ENCODE data around the gene ZBTB16. TPM values are rescaled to one million over a fixed set of nuclear protein-coding genes. Genes with fewer than 3 reads are reported as not detected.

The ZBTB16 gene
- polyA plus RNA-seq, 1 donor from 2014 or later, result 0.45 TPM

- no peak overlapping the region for H3K9ac ChIP-seq (ENCODE audit: low read length)
- H3F3A ChIP-seq (ENCODE audit: insufficient read depth, low read length, poor library complexity, severe bottlenecking), result no peaks in the 10 kb centered on the region
- H3K4me2 ChIP-seq (ENCODE audit: low read length), result no peak overlapping the region
- no peak overlapping the region for H2AFZ ChIP-seq (ENCODE audit: low read depth, low read length)
- H3K9me2 ChIP-seq (ENCODE audit: insufficient read depth, low read length), result no peaks in the 10 kb centered on the region
- TF ChIP-seq MXI1 (conservative IDR thresholded peaks at IDR 0.05; ENCODE audit: poor library complexity, severe bottlenecking) (no peak), RAD21 (conservative IDR thresholded peaks at IDR 0.05) (no peak), EZH2 (IDR thresholded peaks at IDR 0.05; ENCODE audit: borderline replicate concordance, insufficient read depth, low read length, poor library complexity, severe bottlenecking) (no peak), TAF1 (IDR thresholded peaks at IDR 0.05; ENCODE audit: low read depth) (no peak)
- H4K20me1 ChIP-seq (ENCODE audit: insufficient read depth), result no peaks in the 10 kb centered on the region
- H3K27ac ChIP-seq (ENCODE audit: low read length), result no peak overlapping the region
- no peak overlapping the region for H3K4me3 ChIP-seq (ENCODE audit: low read length)
- no peaks in the 10 kb centered on the region for H3K36me3 ChIP-seq (ENCODE audit: insufficient read depth, low read length)
- no peaks in the 10 kb centered on the region for H3K27me3 ChIP-seq (ENCODE audit: insufficient read depth, low read depth, low read length)
- H3K79me2 ChIP-seq (replicated peaks; ENCODE audit: insufficient read depth, low read length), result no peaks in the 10 kb centered on the region
- no peaks in the 10 kb centered on the region for H3K9me3 ChIP-seq (ENCODE audit: low read length)
Observed at GRCh38 chr11:114215871-114216795, 156.6 kb downstream of the ZBTB16 start.

GRCh38 chr11:114216796-114217180, 157.3 kb downstream of the ZBTB16 start:
- Histone ChIP-seq H4K20me1 (ENCODE audit: insufficient read depth) (no peaks in the 10 kb centered on the region), H2AFZ (ENCODE audit: low read depth, low read length) (no peak overlapping the region), H3K9me3 (ENCODE audit: low read length) (no peaks in the 10 kb centered on the region), H3K9me2 (ENCODE audit: insufficient read depth, low read length) (no peaks in the 10 kb centered on the region), H3K79me2 (replicated peaks; ENCODE audit: insufficient read depth, low read length) (no peaks in the 10 kb centered on the region), H3F3A (ENCODE audit: insufficient read depth, low read length, poor library complexity, severe bottlenecking) (no peaks in the 10 kb centered on the region), H3K27me3 (ENCODE audit: insufficient read depth, low read depth, low read length) (no peaks in the 10 kb centered on the region), H3K9ac (ENCODE audit: low read length) (no peak overlapping the region), H3K4me3 (ENCODE audit: low read length) (no peak overlapping the region), H3K27ac (ENCODE audit: low read length) (no peak overlapping the region), H3K36me3 (ENCODE audit: insufficient read depth, low read length) (no peaks in the 10 kb centered on the region), H3K4me2 (ENCODE audit: low read length) (no peak overlapping the region)
- TF ChIP-seq TAF1 (IDR thresholded peaks at IDR 0.05; ENCODE audit: low read depth), result no peak
- no peak for TF ChIP-seq REST (IDR thresholded peaks at IDR 0.05; ENCODE audit: borderline replicate concordance)
- TF ChIP-seq CTCF (IDR thresholded peaks at IDR 0.05; ENCODE audit: poor library complexity, severe bottlenecking), result no peak
- TF ChIP-seq MXI1 (conservative IDR thresholded peaks at IDR 0.05; ENCODE audit: poor library complexity, severe bottlenecking), result no peak
- TF ChIP-seq EZH2 (IDR thresholded peaks at IDR 0.05; ENCODE audit: borderline replicate concordance, insufficient read depth, low read length, poor library complexity, severe bottlenecking), result no peak
- no peak for TF ChIP-seq SMC3 (conservative IDR thresholded peaks at IDR 0.05; ENCODE audit: poor library complexity)
